Ovary (tissue), 9 donors: ENCODE data around the gene PTPRJ. TPM values are rescaled to one million over a fixed set of nuclear protein-coding genes. Genes with fewer than 3 reads are reported as not detected.

Source experiments
- DNase-seq, 5 donors: peaks; one replicate each; pipeline ENCODE4 v3.0.0-alpha.2; 2019 to 2020
- H3K27ac ChIP-seq, 2 donors: fragments of 200-600 bp; one replicate each; pipeline versions ENCODE4 v1.5.1 to v1.8.0; 2019 to 2022
- H3K27me3 ChIP-seq: fragments of 200-600 bp; one replicate; pipeline ENCODE4 v1.8.0; 2022
- H3K36me3 ChIP-seq: fragments of 200-600 bp; sonication (generic); one replicate; pipeline ENCODE4 v1.5.1; 2019
- H3K4me1 ChIP-seq: one replicate; pipeline ENCODE4 v1.8.1; 2013; ENCODE audit warnings: mild to moderate bottlenecking, moderate library complexity; ENCODE audit not compliant: insufficient read depth
- H3K4me3 ChIP-seq: fragments of 200-600 bp; sonication (generic); one replicate; pipeline ENCODE4 v1.5.1; 2017
- H3K9me3 ChIP-seq, 2 donors: fragments of 200-600 bp in 1 of 2; sonication (generic) in 1 of 2; one replicate each; pipeline versions ENCODE4 v1.5.1 to v1.8.1; 2013 to 2019; ENCODE audit warnings: mild to moderate bottlenecking in 1 of 2, moderate library complexity in 1 of 2
- EP300 ChIP-seq: sonication (generic); formaldehyde crosslinking; IDR thresholded peaks from one replicate; pipeline ENCODE4 v1.6.1; 2017; ENCODE audit warnings: antibody characterized with exemption
- POLR2A ChIP-seq: fragments of 450-650 bp; IDR thresholded peaks from one replicate; pipeline ENCODE4 v1.6.1; 2017; ENCODE audit warnings: antibody characterized with exemption, mild to moderate bottlenecking, moderate library complexity
- WGBS, 3 donors: extraction: QIAGEN DNeasy Blood & Tissue Kit in 1 of 3; methylation state at CpG; one replicate each; pipeline versions ENCODE4 v1.1.5 to v1.1.7; 2013 to 2017; 5-methylcytosine and 5-hydroxymethylcytosine counted together
- intact Hi-C, 4 donors: fragments of 100-400 bp; cut with DNase I; formaldehyde crosslinking; loops; one replicate each; pipeline versions ENCODE4 v1.11.0 to v1.15.1; 2022 to 2023
- polyA plus RNA-seq, 2 donors: library from polyadenylated mRNA; stranded (reverse); fragments of 200-250 nt in 1 of 2; fragments of 350-450 nt in 1 of 2; fragmentation: Illumina TruSeq in 1 of 2; extraction: RNeasy Lipid Tissue Mini Kit (QIAGEN cat#74804) in 1 of 2; gene quantifications; one replicate each; pipeline ENCODE4 v1.2.3, GENCODE V29; 2013 to 2014
- total RNA-seq, 7 donors: library from RNA; depleted of rRNA in 2 of 7; stranded (reverse); fragments of >200 nt in 2 of 7; fragmentation: NEBNext Ultra II Directional in 3 of 7; extraction: Animal tissue kit (Norgen Biotek cat#: 25700) in 3 of 7; gene quantifications; one replicate each; pipeline versions ENCODE4 v1.1.0 to v1.2.4, GENCODE V29; 2016 to 2023
- TF ChIP-seq, protein P1 (sequence below), 3 donors: fragments of 450-650 bp in 2 of 3; fragments of 200-600 bp in 1 of 3; IDR thresholded peaks; one replicate each; pipeline versions ENCODE4 v1.5.1 to v1.8.0; 2016 to 2022; ENCODE audit warnings: antibody characterized with exemption in 3 of 3, mild to moderate bottlenecking in 1 of 3
- donor health status: DM: no; HTN: no; CAD: no; lungs with moderate emphysema.
- donor health status: DM: no; HTN: no; CAD: no.
- donor health status: Bipolar disorder and iron deficiency.
- donor health status: DM: yes; HTN: yes; CAD: no.
- donor health status: DM: no; HTN: no; CAD: no.
- donor health status: DM: yes; HTN: yes; CAD: no.

Gene PTPRJ
- total and polyA plus RNA-seq, 9 donors, result 1.6 to 16.1 (median 5.5) TPM

DNA sequence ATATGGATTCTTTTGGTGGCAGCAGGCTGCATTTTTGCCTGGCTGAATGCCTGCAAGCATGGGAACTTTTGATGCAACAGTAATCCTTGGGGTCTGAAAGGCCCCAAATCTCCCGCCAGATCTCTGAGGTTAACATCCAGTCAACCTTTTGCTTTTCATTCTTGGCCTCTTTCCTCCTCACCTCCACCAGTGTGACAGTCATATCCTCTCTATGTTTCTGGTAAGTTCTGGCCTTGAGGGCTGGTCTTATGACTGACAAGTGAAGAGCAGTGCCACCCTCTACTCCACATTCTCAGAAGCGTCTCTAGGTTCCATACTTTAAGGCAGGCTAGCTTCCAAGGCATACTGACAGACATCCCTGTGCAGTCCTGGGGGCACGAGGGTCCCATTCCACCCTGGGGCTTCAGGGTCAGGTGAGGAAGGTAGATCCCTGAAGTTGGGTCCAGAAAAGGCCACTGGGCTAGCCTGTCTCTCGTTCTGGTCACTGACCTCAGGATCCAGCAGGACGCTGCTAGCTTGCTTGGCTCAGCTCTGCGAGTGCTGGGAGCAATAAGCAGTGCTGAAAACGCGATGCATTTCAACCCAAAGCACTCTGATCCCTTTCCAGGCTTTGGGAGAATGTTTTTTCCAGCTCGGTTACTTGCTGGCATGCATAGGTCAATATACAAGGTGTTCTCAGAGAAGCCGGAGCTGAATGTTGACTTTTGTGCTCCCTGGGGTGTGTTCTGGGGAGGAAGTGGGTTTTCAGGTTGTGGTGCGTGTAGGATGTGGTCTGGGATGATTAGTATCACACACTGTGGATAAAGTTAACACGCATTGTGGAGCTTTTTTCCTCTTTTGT lies 75.2 kb downstream of the PTPRJ start:
- Histone ChIP-seq H3K4me3 (no peak overlapping the region), H3K27ac (no peak overlapping the region), H3K9me3 (no peaks in the 10 kb centered on the region), H3K36me3 (no peaks in the 10 kb centered on the region), H3K4me1 (no peaks in the 10 kb centered on the region), H3K27me3 (no peaks in the 10 kb centered on the region)
- 41 to 56% (median 52%) methylated on average over 12 of the region's 12 CpGs for WGBS, 3 donors
- DNase-seq, result no peak
- intact Hi-C loops, result no loop called here
- TF ChIP-seq EP300 (no peak), POLR2A (no peak)
- TF ChIP-seq, protein P1, sequence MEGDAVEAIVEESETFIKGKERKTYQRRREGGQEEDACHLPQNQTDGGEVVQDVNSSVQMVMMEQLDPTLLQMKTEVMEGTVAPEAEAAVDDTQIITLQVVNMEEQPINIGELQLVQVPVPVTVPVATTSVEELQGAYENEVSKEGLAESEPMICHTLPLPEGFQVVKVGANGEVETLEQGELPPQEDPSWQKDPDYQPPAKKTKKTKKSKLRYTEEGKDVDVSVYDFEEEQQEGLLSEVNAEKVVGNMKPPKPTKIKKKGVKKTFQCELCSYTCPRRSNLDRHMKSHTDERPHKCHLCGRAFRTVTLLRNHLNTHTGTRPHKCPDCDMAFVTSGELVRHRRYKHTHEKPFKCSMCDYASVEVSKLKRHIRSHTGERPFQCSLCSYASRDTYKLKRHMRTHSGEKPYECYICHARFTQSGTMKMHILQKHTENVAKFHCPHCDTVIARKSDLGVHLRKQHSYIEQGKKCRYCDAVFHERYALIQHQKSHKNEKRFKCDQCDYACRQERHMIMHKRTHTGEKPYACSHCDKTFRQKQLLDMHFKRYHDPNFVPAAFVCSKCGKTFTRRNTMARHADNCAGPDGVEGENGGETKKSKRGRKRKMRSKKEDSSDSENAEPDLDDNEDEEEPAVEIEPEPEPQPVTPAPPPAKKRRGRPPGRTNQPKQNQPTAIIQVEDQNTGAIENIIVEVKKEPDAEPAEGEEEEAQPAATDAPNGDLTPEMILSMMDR (IDR thresholded peaks at IDR 0.05), result no peak

DNA sequence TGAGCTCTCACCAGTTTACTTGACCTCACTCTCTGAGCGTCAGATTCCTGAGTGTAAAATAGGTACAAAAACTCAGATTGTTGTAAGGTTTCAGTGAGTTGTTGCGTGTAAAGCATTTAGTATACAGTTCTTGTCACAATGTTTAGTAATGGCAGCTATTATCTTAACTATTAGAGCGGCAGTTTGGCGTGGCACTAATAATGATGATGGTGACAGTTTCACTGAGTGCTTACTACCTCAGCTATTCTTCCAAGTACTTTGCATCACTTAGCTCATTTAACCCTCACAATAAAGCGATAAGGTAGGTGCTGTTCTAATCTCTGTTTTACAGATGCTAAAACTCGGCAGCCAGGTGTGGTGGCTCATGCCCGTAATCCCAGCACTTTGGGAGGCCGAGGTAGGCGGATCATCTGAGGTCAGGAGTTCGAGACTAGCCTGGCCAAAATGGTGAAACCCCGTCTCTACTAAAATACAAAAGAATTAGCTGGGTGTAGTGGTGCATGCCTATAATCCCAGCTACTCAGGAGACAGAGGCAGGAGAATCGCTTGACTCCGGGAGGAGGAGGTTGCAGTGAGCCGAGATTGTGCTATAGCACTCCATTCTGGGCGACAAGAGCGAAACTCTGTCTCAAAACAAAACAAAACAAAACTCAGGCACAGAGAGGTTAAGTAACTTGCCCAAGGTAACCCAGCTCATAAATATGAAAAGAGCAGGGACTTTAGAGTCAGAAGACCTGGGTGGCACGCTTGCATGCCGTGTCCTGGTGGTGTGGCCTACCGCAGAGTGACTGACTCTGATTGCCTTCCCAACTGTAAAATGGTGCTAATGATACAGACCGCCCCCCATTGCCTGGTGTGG lies 76.2 kb downstream of the PTPRJ start:
- Histone ChIP-seq H3K4me1 (no peaks in the 10 kb centered on the region), H3K4me3 (no peak overlapping the region), H3K9me3 (no peaks in the 10 kb centered on the region), H3K27ac (no peak overlapping the region), H3K27me3 (no peaks in the 10 kb centered on the region), H3K36me3 (no peaks in the 10 kb centered on the region)
- WGBS, 3 donors, result 90 to 93% (median 91%) methylated on average over 20 of the region's 20 CpGs
- intact Hi-C loops, result no loop called here
- TF ChIP-seq, protein P1 (IDR thresholded peaks at IDR 0.05), result no peak
- TF ChIP-seq POLR2A, result no peak
- TF ChIP-seq EP300, result no peak
- no peak for DNase-seq

DNA sequence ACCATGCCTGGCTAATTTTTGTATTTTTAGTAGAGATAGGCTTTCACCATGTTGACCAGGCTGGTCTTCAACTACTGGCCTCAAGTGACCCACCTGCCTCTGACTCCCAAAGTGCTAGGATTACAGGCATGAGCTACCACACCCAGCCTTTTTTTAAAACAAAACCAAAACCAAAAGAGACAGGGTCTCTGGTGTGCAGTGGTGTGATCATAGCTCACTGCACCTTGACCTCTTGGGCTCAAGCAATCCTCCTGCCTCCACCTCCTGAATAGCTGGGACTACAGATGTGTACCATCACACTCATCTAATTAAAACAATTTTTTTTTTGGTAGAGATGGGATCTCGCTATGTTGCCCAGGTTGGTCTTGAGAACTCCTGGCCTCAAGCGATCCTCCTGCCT lies 77.7 kb downstream of the PTPRJ start:
- Histone ChIP-seq H3K27ac (no peak overlapping the region), H3K36me3 (no peaks in the 10 kb centered on the region), H3K9me3 (no peaks in the 10 kb centered on the region), H3K4me3 (no peak overlapping the region), H3K4me1 (no peaks in the 10 kb centered on the region), H3K27me3 (no peaks in the 10 kb centered on the region)
- TF ChIP-seq, protein P1 (IDR thresholded peaks at IDR 0.05), result no peak
- TF ChIP-seq POLR2A (no peak), EP300 (no peak)
- DNase-seq, result no peak
- intact Hi-C loops, result no loop called here
- WGBS, 3 donors, result 95 to 100% (median 96%) methylated on average over 2 of the region's 2 CpGs

DNA sequence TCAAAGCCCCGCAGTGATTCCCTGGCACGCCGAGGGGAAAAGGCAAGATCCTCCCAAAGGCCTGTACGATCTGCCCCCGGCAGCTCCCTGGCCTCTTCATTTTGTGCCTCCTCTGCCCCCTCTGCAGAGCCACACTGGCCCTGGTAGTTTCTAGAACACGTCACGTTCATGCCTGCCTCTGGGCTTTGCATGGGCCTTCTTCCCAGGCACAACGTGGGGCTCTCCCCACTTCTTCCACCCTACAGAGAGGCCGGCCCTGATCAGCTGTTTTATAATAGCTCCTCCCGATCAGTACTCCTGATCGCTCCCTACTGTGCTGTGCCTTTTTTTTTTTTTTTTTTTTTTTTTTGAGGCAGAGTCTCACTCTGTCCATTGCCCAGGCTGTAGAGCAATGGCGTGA lies 78.4 kb downstream of the PTPRJ start:
- 95 to 96% (median 96%) methylated on average over 12 of the region's 12 CpGs for WGBS, 3 donors
- Histone ChIP-seq H3K4me3 (no peak overlapping the region), H3K27me3 (no peaks in the 10 kb centered on the region), H3K36me3 (no peaks in the 10 kb centered on the region), H3K9me3 (no peaks in the 10 kb centered on the region), H3K27ac (no peak overlapping the region), H3K4me1 (no peaks in the 10 kb centered on the region)
- intact Hi-C loops, result no loop called here
- DNase-seq, result no peak
- TF ChIP-seq, protein P1 (IDR thresholded peaks at IDR 0.05), result no peak
- TF ChIP-seq POLR2A (no peak), EP300 (no peak)
